SK-N-SH (cell line): ENCODE measurements around the gene RET. TPM values are rescaled to one million over a fixed set of nuclear protein-coding genes. Genes with fewer than 3 reads are reported as not detected.

Experiments used
- CTCF ChIA-PET: fragments of 300-600, 350-600 bp; formaldehyde crosslinking; extraction: SDS; loops from one replicate; lab custom pipeline; 2021; lab: Yijun Ruan, JAX
- POLR2A ChIA-PET: fragments of 350-600 bp; sonication (Branson Sonifier 250); formaldehyde crosslinking; extraction: SDS; loops from one replicate; lab custom pipeline; 2020; ENCODE audit warnings: antibody characterized with exemption, inconsistent platforms; lab: Yijun Ruan, JAX
- DNase-seq: peaks from one replicate; pipeline ENCODE4 v3.0.0; 2012
- H2AFZ ChIP-seq: fragments of 200-600 bp; sonication (generic); 2 replicates; pipeline ENCODE4 v1.8.1; 2016; ENCODE audit warnings: antibody characterized with exemption, mild to moderate bottlenecking, low read depth
- H3F3A ChIP-seq: fragments of 200-600 bp; sonication (generic); replicated peaks from 2 replicates; pipeline ENCODE3; 2016; ENCODE audit warnings: antibody characterized with exemption, mild to moderate bottlenecking; ENCODE audit not compliant: insufficient read depth
- H3K27ac ChIP-seq, 2 experiments: fragments of 200-500 bp in 1 of 2; fragments of 200-600 bp in 1 of 2; sonication (Bioruptor generic) in 1 of 2; sonication (generic), shearing (Covaris generic) in 1 of 2; 2 replicates each; pipeline versions ENCODE4 v1.5.1 to v1.6.1; 2014 to 2016; ENCODE audit warnings: low read depth in 2 of 2, inconsistent platforms in 1 of 2, low read length in 1 of 2, mild to moderate bottlenecking in 1 of 2, mixed read lengths in 1 of 2
- H3K27me3 ChIP-seq: fragments of 200-600 bp; sonication (generic), shearing (Covaris generic); 2 replicates; pipeline ENCODE4 v1.6.1; 2016; ENCODE audit warnings: mixed run types; ENCODE audit not compliant: insufficient read depth
- H3K36me3 ChIP-seq, 2 experiments: fragments of 200-500 bp in 1 of 2; fragments of 200-600 bp in 1 of 2; sonication (Bioruptor generic) in 1 of 2; sonication (generic) in 1 of 2; replicated peaks in 1 of 2; 2 replicates each; pipeline versions ENCODE3 to v1.5.1; 2014 to 2016; ENCODE audit warnings: low read length in 1 of 2, mild to moderate bottlenecking in 1 of 2; ENCODE audit not compliant: insufficient read depth in 2 of 2, control insufficient read depth in 1 of 2
- H3K4me1 ChIP-seq, 2 experiments: fragments of 200-500 bp in 1 of 2; fragments of 200-600 bp in 1 of 2; sonication (Bioruptor generic) in 1 of 2; sonication (generic), shearing (Covaris generic) in 1 of 2; 2 replicates each; pipeline versions ENCODE4 v1.5.1 to v1.6.1; 2014 to 2016; ENCODE audit warnings: low read depth in 1 of 2, low read length in 1 of 2, mixed run types in 1 of 2; ENCODE audit not compliant: insufficient read depth in 2 of 2, control insufficient read depth in 1 of 2
- H3K4me2 ChIP-seq: fragments of 200-600 bp; sonication (generic), shearing (Covaris generic); 2 replicates; pipeline ENCODE4 v1.6.1; 2017; ENCODE audit warnings: mixed run types
- H3K4me3 ChIP-seq, 2 experiments: fragments of 200-500 bp in 1 of 2; fragments of 200-600 bp in 1 of 2; sonication (Bioruptor generic) in 1 of 2; sonication (generic), shearing (Covaris generic) in 1 of 2; 2 replicates each; pipeline versions ENCODE4 v1.5.1 to v1.8.1; 2014 to 2016; ENCODE audit warnings: low read depth in 2 of 2, inconsistent platforms in 1 of 2, low read length in 1 of 2, mild to moderate bottlenecking in 1 of 2, mixed read lengths in 1 of 2, moderate library complexity in 1 of 2
- H3K79me2 ChIP-seq: fragments of 200-600 bp; sonication (generic); 2 replicates; pipeline ENCODE4 v1.8.1; 2017; ENCODE audit warnings: mild to moderate bottlenecking; ENCODE audit not compliant: insufficient read depth
- H3K9ac ChIP-seq: fragments of 200-600 bp; sonication (generic); 2 replicates; pipeline ENCODE4 v1.6.1; 2017; ENCODE audit warnings: mixed run types
- H3K9me2 ChIP-seq: fragments of 200-600 bp; sonication (generic); 2 replicates; pipeline ENCODE4 v1.6.1; 2017; ENCODE audit warnings: mixed run types
- H3K9me3 ChIP-seq: fragments of 200-600 bp; sonication (generic); 2 replicates; pipeline ENCODE4 v1.6.1; 2017; ENCODE audit warnings: mixed run types, mild to moderate bottlenecking, moderate library complexity
- H4K20me1 ChIP-seq: fragments of 200-600 bp; sonication (generic); 2 replicates; pipeline ENCODE4 v1.6.1; 2017; ENCODE audit warnings: mild to moderate bottlenecking, mixed run types; ENCODE audit not compliant: insufficient read depth
- CTCF ChIP-seq: fragments of 200-600 bp; sonication (generic); IDR thresholded peaks from 2 replicates; pipeline ENCODE4 v1.6.1; 2017; ENCODE audit warnings: antibody characterized with exemption, mild to moderate bottlenecking, moderate library complexity
- ELF1 ChIP-seq: IDR thresholded peaks from 2 replicates; pipeline ENCODE4 v1.4.0; 2012
- EP300 ChIP-seq, 2 experiments: IDR thresholded peaks; 2 replicates each; pipeline versions ENCODE4 v1.4.0 to v1.6.1; 2012; ENCODE audit warnings: borderline replicate concordance in 1 of 2, low read depth in 1 of 2, low read length in 1 of 2
- EZH2phosphoT487 ChIP-seq: fragments of 200-600 bp; sonication (generic); IDR thresholded peaks from 2 replicates; pipeline ENCODE4 v1.6.1; 2017; ENCODE audit warnings: low read depth, mixed run types, mild to moderate bottlenecking, antibody characterized with exemption, moderate library complexity, borderline replicate concordance
- FOXJ3 ChIP-seq: sonication (generic); formaldehyde crosslinking; IDR thresholded peaks from 2 replicates; pipeline ENCODE4 v1.5.1; 2020; ENCODE audit warnings: mild to moderate bottlenecking, missing genetic modification reagents
- GABPA ChIP-seq: IDR thresholded peaks from 2 replicates; pipeline ENCODE4 v1.4.0; 2012; ENCODE audit warnings: low read depth, mild to moderate bottlenecking
- GATA2 ChIP-seq: sonication (generic); formaldehyde crosslinking; IDR thresholded peaks from 2 replicates; pipeline ENCODE4 v1.5.0; 2020; ENCODE audit warnings: mild to moderate bottlenecking, missing genetic modification reagents
- JUND ChIP-seq: IDR thresholded peaks from 2 replicates; pipeline ENCODE4 v1.4.0; 2012
- PBX3 ChIP-seq: IDR thresholded peaks from 2 replicates; pipeline ENCODE4; 2012
- POLR2AphosphoS5 ChIP-seq: IDR thresholded peaks from 2 replicates; pipeline ENCODE4 v1.6.1; 2012; ENCODE audit warnings: low read depth, low read length
- RCOR1 ChIP-seq: fragments of 150-350 bp; IDR thresholded peaks from 2 replicates; pipeline ENCODE4 v1.6.1; 2017; ENCODE audit warnings: antibody characterized with exemption, low read length
- RXRA ChIP-seq: IDR thresholded peaks from 2 replicates; pipeline ENCODE4 v1.4.0; 2012; ENCODE audit warnings: low read depth, mild to moderate bottlenecking, borderline replicate concordance
- SMC3 ChIP-seq: IDR thresholded peaks from 2 replicates; pipeline ENCODE4 v1.6.1; 2012; ENCODE audit warnings: low read depth, low read length, improper control_type of control experiment
- TAF1 ChIP-seq: IDR thresholded peaks from 2 replicates; pipeline ENCODE4 v1.6.1; 2012; ENCODE audit warnings: low read depth, mild to moderate bottlenecking, low read length, moderate library complexity, borderline replicate concordance
- USF2 ChIP-seq: fragments of 150-350 bp; IDR thresholded peaks from 2 replicates; pipeline ENCODE4 v1.6.1; 2017; ENCODE audit warnings: antibody characterized with exemption, low read length, low read depth, borderline replicate concordance
- ZBTB33 ChIP-seq: IDR thresholded peaks from 2 replicates; pipeline ENCODE4 v1.4.0; 2012; ENCODE audit warnings: low read depth, borderline replicate concordance
- WGBS: methylation state at CpG from one replicate; pipeline ENCODE4 v1.1.6; 2017; ENCODE audit warnings: low lambda C conversion rate; 5-methylcytosine and 5-hydroxymethylcytosine counted together
- polyA plus RNA-seq, 3 experiments: library from polyadenylated mRNA; depleted of rRNA; stranded (reverse); fragments of >200 nt; gene quantifications; 2 replicates each; pipeline ENCODE4 v1.2.3, GENCODE V29; 2012

Gene RET
- polyA plus RNA-seq, 1 of the 3 experiments (the other 2 are of a cell fraction) = 3.2 TPM

- Histone ChIP-seq H3K27ac (peak overlapping the region in 1 of 2 experiments; percentile 43; a peak in 1 of 4 replicates), H3F3A (no peaks in the 10 kb centered on the region), H4K20me1 (no peaks in the 10 kb centered on the region), H3K9ac (no peak overlapping the region), H3K36me3 (no peaks in the 10 kb centered on the region), H3K79me2 (no peaks in the 10 kb centered on the region), H3K4me1 (peaks cover 0 to 70% of the 10 kb centered on the region in 2 experiments; a peak in 3 of 4 replicates), H2AFZ (no peak overlapping the region), H3K27me3 (no peaks in the 10 kb centered on the region), H3K9me2 (no peaks in the 10 kb centered on the region), H3K9me3 (no peaks in the 10 kb centered on the region), H3K4me3 (no peak overlapping the region), H3K4me2 (no peak overlapping the region)
- 55% methylated on average over 8 of the region's 14 CpGs for WGBS
- ChIA-PET POLR2A (interaction anchor here (1.1 kb wide), 1 partner anchor 29 kb away, joined by 3 read pairs; no protein-coding TSS in a partner anchor), CTCF (interaction anchor here (2.3 kb wide), 1 partner anchor 32 kb away, joined by 15 read pairs; no protein-coding TSS in a partner anchor)
- no peak for DNase-seq
- TF ChIP-seq SMC3 = no peak
Measured at GRCh38 chr10:43046288-43046991, 30.4 kb upstream of the RET start.

- H3K27ac ChIP-seq = peak overlapping the region in 1 of 2 experiments; percentile 40; a peak in 1 of 4 replicates
- CTCF ChIA-PET = interaction anchor here (1.0 kb wide), 1 partner anchor 31 kb away, joined by 3 read pairs; no protein-coding TSS in a partner anchor
- H3K4me1 ChIP-seq = peaks cover 0 to 62% of the 10 kb centered on the region in 2 experiments; a peak in 3 of 4 replicates
- no peaks in the 10 kb centered on the region for H3K9me3 ChIP-seq
- H3K27me3 ChIP-seq = no peaks in the 10 kb centered on the region
- no peak overlapping the region for H3K4me3 ChIP-seq
- H2AFZ ChIP-seq = no peak overlapping the region
- H3F3A ChIP-seq = no peaks in the 10 kb centered on the region
- no peaks in the 10 kb centered on the region for H3K36me3 ChIP-seq
- H4K20me1 ChIP-seq = no peaks in the 10 kb centered on the region
- no peak for TF ChIP-seq GABPA
- TF ChIP-seq FOXJ3 (CRISPR knock-in tag) = no peak
- TF ChIP-seq USF2 = no peak
- no peak for TF ChIP-seq TAF1
- TF ChIP-seq JUND = no peak
- TF ChIP-seq PBX3 = no peak
- TF ChIP-seq SMC3 = no peak
- TF ChIP-seq ELF1 = no peak
- no peak for TF ChIP-seq EZH2phosphoT487
- TF ChIP-seq RCOR1 = no peak
- no peak for TF ChIP-seq CTCF
- TF ChIP-seq EP300 (IDR thresholded peaks at IDR 0.05; ENCODE audit: borderline replicate concordance in 1 of 2, low read depth in 1 of 2, low read length in 1 of 2) = no peak
- TF ChIP-seq POLR2AphosphoS5 = no peak
- no peak for TF ChIP-seq RXRA
- TF ChIP-seq ZBTB33 = no peak
- no peak for TF ChIP-seq GATA2 (CRISPR knock-in tag)
- H3K79me2 ChIP-seq = no peaks in the 10 kb centered on the region
- 51% methylated on average over 8 of the region's 8 CpGs for WGBS
- POLR2A ChIA-PET = interaction anchor here (1.4 kb wide), 1 partner anchor 12 kb away, joined by 3 read pairs; no protein-coding TSS in a partner anchor
- no peaks in the 10 kb centered on the region for H3K9me2 ChIP-seq
- H3K9ac ChIP-seq = no peak overlapping the region
- DNase-seq = peak; percentile 32
- H3K4me2 ChIP-seq = no peak overlapping the region
Measured at GRCh38 chr10:43047288-43047970, 29.4 kb upstream of the RET start.
